ENCODE data around the gene ACER3.

- TF ChIP-seq ARNT (IDR thresholded peaks at IDR 0.05) (no peak), LEF1 (IDR thresholded peaks at IDR 0.05; ENCODE audit: borderline replicate concordance) (no peak), SUZ12 (IDR thresholded peaks at IDR 0.05) (no peak), FOXK2 (IDR thresholded peaks at IDR 0.05) (no peak), SP1 (IDR thresholded peaks at IDR 0.05) (no peak), TARDBP (IDR thresholded peaks at IDR 0.05) (no peak), BHLHE40 (IDR thresholded peaks at IDR 0.05; ENCODE audit: borderline replicate concordance) (no peak), NFRKB (IDR thresholded peaks at IDR 0.05) (no peak), FOXA1 (IDR thresholded peaks at IDR 0.05) (no peak), PKNOX1 (IDR thresholded peaks at IDR 0.05) (no peak)
Observed at GRCh38 chr11:76901144-76901543, 40.4 kb downstream of the ACER3 start.

Measured in HEK293T (cell line).